Stomach (tissue), 9 donors: ENCODE data around the gene SET. TPM values are rescaled to one million over a fixed set of nuclear protein-coding genes. Genes with fewer than 3 reads are reported as not detected.

Source experiments
- DNase-seq, 2 donors: peaks; one replicate each; pipeline versions ENCODE4 v3.0.0 to v3.0.0-alpha.2; 2013 to 2019
- H3K27ac ChIP-seq, 5 donors: fragments of 200-600 bp in 4 of 5; sonication (generic) in 4 of 5; one replicate each; pipeline ENCODE4 v1.5.1; 2013 to 2019; ENCODE audit warnings: mild to moderate bottlenecking in 1 of 5, moderate library complexity in 1 of 5
- H3K27me3 ChIP-seq, 3 donors: fragments of 200-600 bp; sonication (generic); one replicate each; pipeline ENCODE4 v1.5.1; 2017 to 2019; ENCODE audit warnings: mixed run types in 1 of 3
- H3K36me3 ChIP-seq, 4 donors: fragments of 200-600 bp; sonication (generic); 1 replicate in 3 of 4; 2 replicates in 1 of 4; pipeline ENCODE4 v1.5.1; 2016 to 2019
- H3K4me1 ChIP-seq, 4 donors: fragments of 200-600 bp; sonication (generic); one replicate each; pipeline ENCODE4 v1.5.1; 2016 to 2019
- H3K4me3 ChIP-seq, 4 donors: fragments of 200-600 bp; sonication (generic) in 3 of 4; one replicate each; pipeline ENCODE4 v1.5.1; 2016 to 2019; ENCODE audit warnings: mild to moderate bottlenecking in 1 of 4
- H3K9me3 ChIP-seq, 4 donors: fragments of 200-600 bp; sonication (generic); one replicate each; pipeline ENCODE4 v1.5.1; 2016 to 2019
- EP300 ChIP-seq: sonication (generic); formaldehyde crosslinking; IDR thresholded peaks from one replicate; pipeline ENCODE4 v1.6.1; 2017; ENCODE audit warnings: antibody characterized with exemption
- POLR2A ChIP-seq, 4 donors: fragments of 450-650 bp; IDR thresholded peaks; one replicate each; pipeline ENCODE4 v1.6.1; 2016; ENCODE audit warnings: antibody characterized with exemption in 4 of 4, control low read depth in 2 of 4, mild to moderate bottlenecking in 1 of 4, moderate library complexity in 1 of 4
- POLR2AphosphoS5 ChIP-seq, 3 donors: sonication (generic); formaldehyde crosslinking; IDR thresholded peaks; one replicate each; pipeline ENCODE4 v1.6.1; 2016; ENCODE audit warnings: antibody characterized with exemption in 3 of 3
- WGBS, 5 donors: extraction: QIAGEN DNeasy Blood & Tissue Kit in 3 of 5; methylation state at CpG; one replicate each; pipeline versions ENCODE4 v1.1.5 to v1.1.7; 2013 to 2018; 5-methylcytosine and 5-hydroxymethylcytosine counted together
- intact Hi-C: fragments of 100-400 bp; cut with DNase I; formaldehyde crosslinking; loops from one replicate; pipeline ENCODE4 v1.15.1; 2023; ENCODE audit warnings: low total_unique reads
- polyA plus RNA-seq, 3 donors: library from polyadenylated mRNA; stranded (reverse); fragments of 200-250 nt; gene quantifications; one replicate each; pipeline ENCODE4 v1.2.3, GENCODE V29; 2013
- total RNA-seq, 5 donors: library from RNA; depleted of rRNA; stranded (reverse); fragments of >200 nt; gene quantifications; one replicate each; pipeline versions ENCODE4 v1.1.0 to v1.2.3, GENCODE V29; 2014 to 2016
- TF ChIP-seq, protein P1 (sequence below), 7 experiments: fragments of 450-650 bp in 4 of 7; fragments of 200-600 bp in 3 of 7; sonication (generic) in 3 of 7; IDR thresholded peaks; one replicate each; pipeline ENCODE4 v1.5.1; 2016 to 2019; ENCODE audit warnings: antibody characterized with exemption in 7 of 7, control low read depth in 2 of 7, mild to moderate bottlenecking in 1 of 7
- donor health status: healthy with polysubstance abuse.
- donor health status: Bipolar disorder and iron deficiency.
- donor health status: healthy.

The SET gene
- total and polyA plus RNA-seq, 8 donors, result 49.0 to 489 (median 117) TPM

DNA sequence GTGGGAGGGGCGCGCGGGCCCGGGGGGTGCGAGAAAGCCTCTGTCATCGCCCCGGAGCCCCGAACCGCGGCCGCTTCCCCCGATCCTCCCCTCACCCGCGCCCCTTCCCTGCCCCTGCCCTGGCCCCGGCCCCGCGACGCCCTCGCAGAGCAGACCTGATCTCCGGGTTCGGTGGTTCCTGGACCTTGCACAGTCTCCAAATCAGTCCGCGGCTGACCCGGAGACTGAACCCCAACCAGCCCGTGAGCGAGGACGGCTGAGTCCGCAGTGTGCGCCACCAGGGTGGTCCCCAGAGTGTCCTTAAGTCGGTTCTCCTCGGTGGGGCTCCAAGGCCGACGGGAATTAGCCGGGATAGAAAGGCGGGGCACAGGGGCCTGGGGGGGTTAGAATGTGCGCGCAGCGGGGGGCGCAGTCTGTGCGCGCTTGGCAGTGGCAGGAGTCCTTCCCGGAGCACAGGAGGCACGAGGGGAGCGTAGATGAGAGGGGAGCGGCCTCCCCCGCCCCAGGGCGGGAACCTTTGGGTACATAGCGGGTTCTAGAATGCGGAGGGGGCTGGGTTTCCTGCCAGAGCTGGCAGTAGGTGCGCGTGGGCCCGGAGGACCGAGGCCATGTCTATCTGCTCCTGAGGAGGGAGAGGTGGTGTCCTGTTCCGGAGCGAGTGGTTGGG, 14.1 kb downstream of the SET start:
- H3K4me1 ChIP-seq, result peaks cover 12 to 19% (median 16%) of the 10 kb centered on the region in 4 donors
- H3K36me3 ChIP-seq, result peaks cover 0 to 11% (median 0%) of the 10 kb centered on the region in 4 donors
- DNase-seq, result peak in 1 of 2 donors; percentile 58
- WGBS, 5 donors, result 4 to 12% (median 6%) methylated on average over 14 to 55 of the region's 55 CpGs
- intact Hi-C loops, result no loop called here
- no peak for TF ChIP-seq POLR2A (IDR thresholded peaks at IDR 0.05)
- no peak for TF ChIP-seq EP300
- TF ChIP-seq, protein P1, sequence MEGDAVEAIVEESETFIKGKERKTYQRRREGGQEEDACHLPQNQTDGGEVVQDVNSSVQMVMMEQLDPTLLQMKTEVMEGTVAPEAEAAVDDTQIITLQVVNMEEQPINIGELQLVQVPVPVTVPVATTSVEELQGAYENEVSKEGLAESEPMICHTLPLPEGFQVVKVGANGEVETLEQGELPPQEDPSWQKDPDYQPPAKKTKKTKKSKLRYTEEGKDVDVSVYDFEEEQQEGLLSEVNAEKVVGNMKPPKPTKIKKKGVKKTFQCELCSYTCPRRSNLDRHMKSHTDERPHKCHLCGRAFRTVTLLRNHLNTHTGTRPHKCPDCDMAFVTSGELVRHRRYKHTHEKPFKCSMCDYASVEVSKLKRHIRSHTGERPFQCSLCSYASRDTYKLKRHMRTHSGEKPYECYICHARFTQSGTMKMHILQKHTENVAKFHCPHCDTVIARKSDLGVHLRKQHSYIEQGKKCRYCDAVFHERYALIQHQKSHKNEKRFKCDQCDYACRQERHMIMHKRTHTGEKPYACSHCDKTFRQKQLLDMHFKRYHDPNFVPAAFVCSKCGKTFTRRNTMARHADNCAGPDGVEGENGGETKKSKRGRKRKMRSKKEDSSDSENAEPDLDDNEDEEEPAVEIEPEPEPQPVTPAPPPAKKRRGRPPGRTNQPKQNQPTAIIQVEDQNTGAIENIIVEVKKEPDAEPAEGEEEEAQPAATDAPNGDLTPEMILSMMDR (IDR thresholded peaks at IDR 0.05), result no peak
- TF ChIP-seq POLR2AphosphoS5 (IDR thresholded peaks at IDR 0.05), result no peak
- no peaks in the 10 kb centered on the region for H3K9me3 ChIP-seq
- peak overlapping the region; percentile 74 to 85 (median 80) for H3K4me3 ChIP-seq
- no peaks in the 10 kb centered on the region for H3K27me3 ChIP-seq
- H3K27ac ChIP-seq, result peak overlapping the region; percentile 71 to 88 (median 81)

DNA sequence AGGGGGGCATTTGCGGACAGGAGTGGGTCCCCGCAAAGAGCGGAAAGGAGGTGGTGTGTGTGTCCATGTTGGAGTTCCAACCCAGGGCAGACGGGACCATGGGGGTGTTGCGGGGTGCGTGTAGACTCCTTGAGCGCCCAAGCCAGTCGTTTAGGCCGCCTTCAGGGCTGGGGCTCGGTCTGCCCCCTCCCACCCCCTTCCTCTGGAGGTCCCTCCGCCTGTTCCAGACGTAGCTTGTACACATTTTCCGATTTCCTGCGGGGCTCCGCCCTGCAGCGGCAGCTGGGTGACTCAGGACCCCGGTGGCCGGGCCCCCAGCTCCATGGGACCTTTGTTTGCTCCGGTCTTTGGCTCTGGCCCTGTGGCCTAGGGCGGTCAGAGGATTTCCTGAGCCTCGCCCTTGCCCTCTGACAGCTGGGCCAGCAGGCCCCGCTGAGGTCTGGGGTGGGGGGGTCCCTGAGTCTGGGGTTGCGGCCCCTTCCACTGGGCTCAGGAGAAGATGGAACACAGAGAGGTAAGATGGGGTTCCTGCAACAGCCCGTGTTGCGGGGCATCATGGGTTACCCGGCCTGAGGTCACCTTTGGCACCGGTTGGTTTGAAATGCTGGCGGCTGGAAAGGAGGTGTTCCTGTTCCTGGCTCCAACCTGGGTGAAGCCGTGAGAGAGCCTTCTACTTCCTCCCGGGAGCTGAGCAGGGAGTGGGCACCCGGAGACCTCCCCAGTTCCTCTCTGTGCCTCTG, 14.8 kb downstream of the SET start:
- Histone ChIP-seq H3K36me3 (peaks cover 0 to 11% (median 0%) of the 10 kb centered on the region in 4 donors), H3K4me3 (peak overlapping the region; percentile 74 to 85 (median 80)), H3K4me1 (peaks cover 12 to 19% (median 16%) of the 10 kb centered on the region in 4 donors), H3K9me3 (no peaks in the 10 kb centered on the region), H3K27me3 (no peaks in the 10 kb centered on the region), H3K27ac (peak overlapping the region; percentile 71 to 88 (median 81))
- WGBS, 5 donors, result 43 to 69% (median 59%) methylated on average over 25 to 31 of the region's 31 CpGs
- peak in 1 of 2 donors; percentile 61 for DNase-seq
- TF ChIP-seq POLR2A (IDR thresholded peaks at IDR 0.05) (no peak), POLR2AphosphoS5 (IDR thresholded peaks at IDR 0.05) (no peak), EP300 (no peak)
- TF ChIP-seq, protein P1 (IDR thresholded peaks at IDR 0.05), result no peak
- intact Hi-C loops, result no loop called here

DNA sequence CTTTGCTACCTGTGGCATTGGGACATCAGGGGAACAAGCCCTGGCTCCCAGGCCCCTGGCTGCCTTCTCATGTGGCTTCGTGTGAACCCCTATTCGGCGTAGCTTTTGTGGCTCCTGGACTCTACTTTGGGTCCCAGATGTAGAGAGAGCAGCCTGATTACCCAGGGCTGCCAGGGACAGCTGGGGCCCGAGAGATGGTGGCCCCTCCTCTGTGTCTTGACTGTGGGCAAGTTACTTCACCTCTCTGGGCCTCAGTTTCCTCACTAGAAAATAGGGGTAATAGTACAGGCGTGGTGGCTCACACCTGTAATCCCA, 15.3 kb downstream of the SET start:
- peak overlapping the region in 1 of 4 donors; percentile 85 for H3K4me3 ChIP-seq
- intact Hi-C loops, result no loop called here
- 87 to 92% (median 91%) methylated on average over 4 to 5 of the region's 5 CpGs for WGBS, 5 donors
- peak overlapping the region; percentile 5 to 88 (median 81) for H3K27ac ChIP-seq
- DNase-seq, result no peak
- H3K9me3 ChIP-seq, result no peaks in the 10 kb centered on the region
- TF ChIP-seq, protein P1 (IDR thresholded peaks at IDR 0.05), result no peak
- TF ChIP-seq POLR2A (IDR thresholded peaks at IDR 0.05) (no peak), EP300 (no peak), POLR2AphosphoS5 (IDR thresholded peaks at IDR 0.05) (no peak)
- H3K36me3 ChIP-seq, result peaks cover 0 to 11% (median 0%) of the 10 kb centered on the region in 4 donors
- H3K4me1 ChIP-seq, result peaks cover 12 to 19% (median 16%) of the 10 kb centered on the region in 4 donors
- H3K27me3 ChIP-seq, result no peaks in the 10 kb centered on the region

DNA sequence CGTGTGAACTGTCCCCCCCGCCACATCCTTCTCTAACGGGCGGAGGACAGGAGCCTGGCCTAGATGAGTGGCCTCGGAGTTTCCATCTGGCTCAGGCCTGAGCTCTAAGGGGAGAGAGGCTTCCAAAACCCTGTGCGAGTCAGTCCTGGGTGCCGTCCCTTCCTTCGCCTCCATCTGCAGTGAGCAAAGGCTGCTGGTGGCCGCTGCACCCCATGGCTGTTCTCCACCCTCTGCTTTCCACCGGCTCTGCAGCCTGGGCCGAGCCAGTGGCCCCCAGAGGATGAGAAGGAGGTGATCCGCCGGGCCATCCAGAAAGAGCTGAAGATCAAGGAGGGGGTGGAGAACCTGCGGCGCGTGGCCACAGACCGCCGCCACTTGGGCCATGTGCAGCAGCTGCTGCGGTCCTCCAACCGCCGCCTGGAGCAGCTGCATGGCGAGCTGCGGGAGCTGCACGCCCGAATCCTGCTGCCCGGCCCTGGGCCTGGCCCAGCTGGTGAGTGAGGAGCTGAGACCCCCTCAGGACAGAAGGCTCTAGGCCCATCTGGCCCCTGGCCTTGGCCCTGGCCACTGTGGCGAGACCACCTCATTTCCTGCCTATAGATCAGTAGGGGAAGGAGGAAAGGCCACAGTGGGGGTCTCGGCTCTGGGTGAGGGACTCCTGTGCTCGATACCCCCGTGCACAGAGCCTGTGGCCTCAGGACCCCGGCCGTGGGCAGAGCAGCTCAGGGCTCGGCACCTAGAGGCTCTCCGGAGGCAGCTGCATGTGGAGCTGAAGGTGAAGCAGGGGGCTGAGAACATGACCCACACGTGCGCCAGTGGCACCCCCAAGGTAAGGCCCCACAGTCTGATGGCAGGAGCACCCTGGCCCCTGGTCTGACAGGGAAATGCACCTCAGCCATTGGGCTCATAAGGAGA, 16.3 kb downstream of the SET start:
- peaks cover 0 to 11% (median 2%) of the 10 kb centered on the region in 4 donors for H3K36me3 ChIP-seq
- intact Hi-C loops, result no loop called here

More for the DNA sequence above, 16.3 kb downstream of the SET start:
- H3K9me3 ChIP-seq, result no peaks in the 10 kb centered on the region
- 88 to 92% (median 91%) methylated on average over 24 to 36 of the region's 36 CpGs for WGBS, 5 donors
- TF ChIP-seq POLR2AphosphoS5 (IDR thresholded peaks at IDR 0.05) (no peak), POLR2A (IDR thresholded peaks at IDR 0.05) (no peak), EP300 (no peak)
- TF ChIP-seq, protein P1 (IDR thresholded peaks at IDR 0.05), result no peak
- DNase-seq, result no peak
- peak overlapping the region in 2 of 5 donors; percentile 81 to 84 for H3K27ac ChIP-seq
- no peak overlapping the region for H3K4me3 ChIP-seq
- H3K27me3 ChIP-seq, result no peaks in the 10 kb centered on the region
- peaks cover 12 to 19% (median 16%) of the 10 kb centered on the region in 4 donors for H3K4me1 ChIP-seq
